CD14-positive monocyte (primary cell): Measurements from ENCODE around the gene LTBP2. TPM values are rescaled to one million over a fixed set of nuclear protein-coding genes. Genes with fewer than 3 reads are reported as not detected.

ENCODE experiments used
- DNase-seq, 3 donors: peaks; one replicate each; pipeline ENCODE4 v3.0.0-alpha.2; 2011 to 2022
- H2AFZ ChIP-seq: 2 replicates; pipeline ENCODE4 v1.6.0; 2012; ENCODE audit warnings: mild to moderate bottlenecking, low read depth, low read length, inconsistent platforms; ENCODE audit not compliant: insufficient read depth, poor library complexity, severe bottlenecking
- H3K27ac ChIP-seq, 2 donors: 1 replicate in 1 of 2; 2 replicates in 1 of 2; pipeline ENCODE4 v1.5.1; 2012 to 2013; ENCODE audit warnings: low read length in 2 of 2, control low read depth in 1 of 2, inconsistent platforms in 1 of 2, low read depth in 1 of 2, mild to moderate bottlenecking in 1 of 2
- H3K27me3 ChIP-seq, 2 donors: one replicate each; pipeline versions ENCODE4 v1.6.0 to v1.6.1; 2011 to 2013; ENCODE audit warnings: low read length in 2 of 2; ENCODE audit not compliant: control insufficient read depth in 2 of 2, insufficient read depth in 2 of 2
- H3K36me3 ChIP-seq, 2 donors: replicated peaks in 1 of 2; 1 replicate in 1 of 2; 2 replicates in 1 of 2; pipeline versions ENCODE4 v1.5.1 to v1.6.1; 2012 to 2013; ENCODE audit warnings: low read length in 2 of 2, control low read depth in 1 of 2, inconsistent platforms in 1 of 2, mild to moderate bottlenecking in 1 of 2; ENCODE audit not compliant: insufficient read depth in 2 of 2, control insufficient read depth in 1 of 2
- H3K4me1 ChIP-seq, 2 donors: 1 replicate in 1 of 2; 2 replicates in 1 of 2; pipeline versions ENCODE4 v1.5.1 to v1.6.1; 2012 to 2013; ENCODE audit warnings: low read length in 2 of 2, control low read depth in 1 of 2, inconsistent platforms in 1 of 2, mild to moderate bottlenecking in 1 of 2, moderate library complexity in 1 of 2; ENCODE audit not compliant: insufficient read depth in 2 of 2, control insufficient read depth in 1 of 2
- H3K4me2 ChIP-seq: replicated peaks from 2 replicates; pipeline ENCODE3; 2012; ENCODE audit warnings: low read length, moderate library complexity, mild to moderate bottlenecking; ENCODE audit not compliant: poor library complexity, severe bottlenecking; ENCODE audit errors: extremely low read depth
- H3K4me3 ChIP-seq, 3 experiments: fragments of 200-600 bp in 1 of 3; sonication (generic) in 1 of 3; replicated peaks in 1 of 3; 1 replicate in 2 of 3; 2 replicates in 1 of 3; pipeline ENCODE4 v1.5.1; 2011 to 2013; ENCODE audit warnings: low read length in 3 of 3, mild to moderate bottlenecking in 3 of 3, control low read depth in 2 of 3, low read depth in 2 of 3, inconsistent platforms in 1 of 3, moderate library complexity in 1 of 3
- H3K79me2 ChIP-seq: 2 replicates; pipeline ENCODE4 v1.6.0; 2012; ENCODE audit warnings: mild to moderate bottlenecking, control low read depth, inconsistent platforms, low read length, moderate library complexity; ENCODE audit not compliant: insufficient read depth
- H3K9ac ChIP-seq: 2 replicates; pipeline ENCODE4 v1.6.0; 2017; ENCODE audit warnings: low read length, mild to moderate bottlenecking; ENCODE audit not compliant: insufficient read depth, poor library complexity, severe bottlenecking
- H3K9me3 ChIP-seq, 2 donors: replicated peaks in 1 of 2; 1 replicate in 1 of 2; 2 replicates in 1 of 2; pipeline versions ENCODE4 v1.5.1 to v1.6.1; 2012 to 2013; ENCODE audit warnings: low read length in 2 of 2, control low read depth in 1 of 2; ENCODE audit not compliant: control insufficient read depth in 1 of 2, insufficient read depth in 1 of 2
- H4K20me1 ChIP-seq: 2 replicates; pipeline ENCODE4 v1.6.0; 2012; ENCODE audit warnings: mild to moderate bottlenecking, low read length, control low read depth, moderate library complexity; ENCODE audit not compliant: insufficient read depth
- H3K27ac Mint-ChIP-seq, 7 donors: one replicate each; pipeline ENCODE4 v1.8.0; 2020; ENCODE audit warnings: mild to moderate bottlenecking in 7 of 7, mixed read lengths in 7 of 7, moderate library complexity in 6 of 7, inconsistent platforms in 2 of 7
- H3K27me3 Mint-ChIP-seq, 3 donors: one replicate each; pipeline ENCODE4 v1.8.0; 2021 to 2022; ENCODE audit warnings: low read depth in 3 of 3, mild to moderate bottlenecking in 3 of 3, mixed read lengths in 3 of 3, moderate library complexity in 3 of 3, inconsistent platforms in 1 of 3
- H3K36me3 Mint-ChIP-seq, 2 donors: one replicate each; pipeline ENCODE4 v1.8.0; 2020; ENCODE audit warnings: mixed read lengths in 2 of 2, inconsistent platforms in 1 of 2, mild to moderate bottlenecking in 1 of 2
- H3K4me1 Mint-ChIP-seq: one replicate; pipeline ENCODE4 v1.8.0; 2020; ENCODE audit warnings: mild to moderate bottlenecking, mixed read lengths
- H3K4me3 Mint-ChIP-seq, 2 donors: one replicate each; pipeline ENCODE4 v1.8.0; 2020; ENCODE audit warnings: mild to moderate bottlenecking in 2 of 2, mixed read lengths in 2 of 2, moderate library complexity in 1 of 2
- H3K9me3 Mint-ChIP-seq, 7 donors: one replicate each; pipeline ENCODE4 v1.8.0; 2020 to 2022; ENCODE audit warnings: mixed read lengths in 7 of 7, mild to moderate bottlenecking in 6 of 7, moderate library complexity in 6 of 7, inconsistent platforms in 2 of 7
- CTCF ChIP-seq: fragments of 200-600 bp; IDR thresholded peaks from one replicate; pipeline ENCODE4 v1.8.0; 2022; ENCODE audit warnings: antibody characterized with exemption, mild to moderate bottlenecking
- WGBS: methylation state at CpG from one replicate; pipeline ENCODE4 v1.1.5; 2013; ENCODE audit warnings: missing lambda C conversion rate; ENCODE audit not compliant: insufficient coverage; 5-methylcytosine and 5-hydroxymethylcytosine counted together
- intact Hi-C, 2 donors: fragments of 100-400 bp; cut with micrococcal nuclease; formaldehyde crosslinking; loops; one replicate each; pipeline versions ENCODE4 v1.15.0 to v1.15.1; 2023
- polyA plus RNA-seq, 3 donors: library from polyadenylated mRNA; depleted of rRNA in 1 of 3; unstranded in 2 of 3; stranded (reverse) in 1 of 3; fragments of 300-500 nt in 2 of 3; fragments of >200 nt in 1 of 3; fragmentation: Illumina TruSeq in 2 of 3; gene quantifications; 1 replicate in 2 of 3; 2 replicates in 1 of 3; pipeline ENCODE4 v1.2.3, GENCODE V29; 2012 to 2021

Gene LTBP2
- polyA plus RNA-seq, 3 donors: 0.04 to 0.24 (median 0.11) TPM

GRCh38 chr14:74474376-74474775, 137.7 kb downstream of the LTBP2 start:
- Mint-ChIP-seq H3K4me1 (peaks cover 11% of the 10 kb centered on the region), H3K36me3 (peaks cover 63 to 93% of the 10 kb centered on the region in 2 donors), H3K27ac (no peak overlapping the region), H3K9me3 (peaks cover 3 to 7% (median 4%) of the 10 kb centered on the region in 7 donors), H3K4me3 (no peak overlapping the region), H3K27me3 (peaks cover 0 to 2% (median 0%) of the 10 kb centered on the region in 3 donors)
- no peak overlapping the region for H3K9ac ChIP-seq
- intact Hi-C loops: no loop called here
- H3K4me2 ChIP-seq: no peak overlapping the region
- no peak for DNase-seq
- 78% methylated on average over 1 of the region's 2 CpGs for WGBS
- H3K4me3 ChIP-seq: no peak overlapping the region
- peaks cover 4 to 5% of the 10 kb centered on the region in 2 donors for H3K4me1 ChIP-seq
- no peaks in the 10 kb centered on the region for H3K27me3 ChIP-seq
- no peak for TF ChIP-seq CTCF
- no peak overlapping the region for H3K27ac ChIP-seq
- H3K9me3 ChIP-seq: no peaks in the 10 kb centered on the region
- H2AFZ ChIP-seq: no peak overlapping the region
- peaks cover 60% of the 10 kb centered on the region for H4K20me1 ChIP-seq
- peaks cover 54 to 96% of the 10 kb centered on the region in 2 donors for H3K36me3 ChIP-seq
- H3K79me2 ChIP-seq: no peaks in the 10 kb centered on the region

- H3K4me3 Mint-ChIP-seq: no peak overlapping the region
- H3K27ac Mint-ChIP-seq: peak overlapping the region in 3 of 7 donors; percentile 10 to 43 (median 43)
- H3K9me3 ChIP-seq: no peaks in the 10 kb centered on the region
Measured at GRCh38 chr14:74472601-74473000, 139.4 kb downstream of the LTBP2 start.

More at GRCh38 chr14:74472601-74473000, 139.4 kb downstream of the LTBP2 start:
- Histone ChIP-seq H3K9ac (no peak overlapping the region), H3K27me3 (no peaks in the 10 kb centered on the region), H3K27ac (no peak overlapping the region), H3K4me3 (no peak overlapping the region), H4K20me1 (peaks cover 54% of the 10 kb centered on the region), H3K36me3 (peaks cover 37 to 80% of the 10 kb centered on the region in 2 donors), H3K4me2 (no peak overlapping the region), H3K79me2 (no peaks in the 10 kb centered on the region), H3K4me1 (peaks cover 4 to 5% of the 10 kb centered on the region in 2 donors), H2AFZ (no peak overlapping the region)
- peaks cover 50 to 83% of the 10 kb centered on the region in 2 donors for H3K36me3 Mint-ChIP-seq
- intact Hi-C loops: no loop called here
- peaks cover 3 to 7% (median 4%) of the 10 kb centered on the region in 7 donors for H3K9me3 Mint-ChIP-seq
- DNase-seq: peak; percentile 7 to 15 (median 15)
- peaks cover 0 to 2% (median 0%) of the 10 kb centered on the region in 3 donors for H3K27me3 Mint-ChIP-seq
- no peak for TF ChIP-seq CTCF
- peaks cover 11% of the 10 kb centered on the region for H3K4me1 Mint-ChIP-seq
- 20% methylated on average over 1 of the region's 2 CpGs for WGBS
